Gastrocnemius medialis (tissue), 4 donors: ENCODE measurements around the gene TNNT2. TPM values are rescaled to one million over a fixed set of nuclear protein-coding genes. Genes with fewer than 3 reads are reported as not detected.

Experiments used
- ATAC-seq, 2 donors: fragments of 150-250 bp; one replicate each; pipeline ENCODE4 v1.9.1; 2016
- DNase-seq, 2 donors: peaks; one replicate each; pipeline ENCODE4 v3.0.0-alpha.2; 2019
- H3K27ac ChIP-seq, 4 donors: fragments of 200-600 bp; sonication (generic); 1 replicate in 1 of 4; 2 replicates in 3 of 4; pipeline ENCODE4 v1.5.1; 2016 to 2018; ENCODE audit warnings: mild to moderate bottlenecking in 2 of 4, moderate library complexity in 1 of 4
- H3K27me3 ChIP-seq, 3 donors: fragments of 200-600 bp; sonication (generic) in 2 of 3; 1 replicate in 1 of 3; 2 replicates in 2 of 3; pipeline versions ENCODE4 v1.5.1 to v1.6.0; 2016 to 2019; ENCODE audit warnings: mild to moderate bottlenecking in 1 of 3, moderate library complexity in 1 of 3
- H3K36me3 ChIP-seq, 2 donors: fragments of 200-600 bp; sonication (generic) in 1 of 2; one replicate each; pipeline ENCODE4 v1.5.1; 2017 to 2018
- H3K4me1 ChIP-seq, 2 donors: fragments of 200-600 bp; sonication (generic) in 1 of 2; one replicate each; pipeline ENCODE4 v1.5.1; 2016 to 2017; ENCODE audit warnings: mild to moderate bottlenecking in 2 of 2
- H3K4me3 ChIP-seq, 4 donors: fragments of 200-600 bp; sonication (generic) in 3 of 4; 1 replicate in 1 of 4; 2 replicates in 3 of 4; pipeline ENCODE4 v1.5.1; 2016 to 2019; ENCODE audit warnings: mild to moderate bottlenecking in 2 of 4
- H3K9me3 ChIP-seq, 3 donors: fragments of 200-600 bp; sonication (generic) in 2 of 3; 1 replicate in 1 of 3; 2 replicates in 2 of 3; pipeline ENCODE4 v1.5.1; 2016 to 2019
- CTCF ChIP-seq, 5 experiments: fragments of 450-650 bp in 3 of 5; fragments of 200-600 bp in 2 of 5; sonication (generic) in 2 of 5; IDR thresholded peaks in 4 of 5; conservative IDR thresholded peaks in 1 of 5; 1 replicate in 4 of 5; 2 replicates in 1 of 5; pipeline ENCODE4 v1.5.1; 2016 to 2019; ENCODE audit warnings: antibody characterized with exemption in 5 of 5, mild to moderate bottlenecking in 3 of 5, moderate library complexity in 3 of 5
- POLR2A ChIP-seq, 2 donors: fragments of 450-650 bp; IDR thresholded peaks; one replicate each; pipeline ENCODE4 v1.6.1; 2017; ENCODE audit warnings: antibody characterized with exemption in 2 of 2, mild to moderate bottlenecking in 2 of 2, moderate library complexity in 2 of 2
- in situ Hi-C, 4 donors: fragments of 200-750 bp; cut with MboI; loops; one replicate each; pipeline versions ENCODE4 v1.15.0 to v1.8.0; 2017; ENCODE audit warnings: low sequenced_read_pairs in 4 of 4
- intact Hi-C: fragments of 100-400 bp; cut with DNase I; formaldehyde crosslinking; loops from one replicate; pipeline ENCODE4 v1.15.1; 2023; ENCODE audit warnings: low total_unique reads
- total RNA-seq, 4 donors: library from RNA; depleted of rRNA; stranded (reverse); fragments of >200 nt; gene quantifications; one replicate each; pipeline versions ENCODE4 v1.1.0 to v1.2.3, GENCODE V29; 2016

The TNNT2 gene
- total RNA-seq, 4 donors from 2014 or later = 0.39 to 14.8 (median 6.7) TPM; not detected in 1

- intact Hi-C loops = loop anchor here (5.0 kb wide), 1 partner anchor 40 kb away; no protein-coding TSS in a partner anchor
- H3K27me3 ChIP-seq = no peaks in the 10 kb centered on the region
- no peak overlapping the region for H3K4me3 ChIP-seq
- H3K4me1 ChIP-seq = no peaks in the 10 kb centered on the region
- TF ChIP-seq POLR2A (IDR thresholded peaks at IDR 0.05) (no peak), CTCF (IDR thresholded peaks at IDR 0.05 in 4 of 5, conservative IDR thresholded peaks at IDR 0.05 in 1 of 5) (no peak)
- in situ Hi-C loops = no loop called here
- H3K27ac ChIP-seq = no peak overlapping the region
- no peak for DNase-seq
- ATAC-seq = no peak
- no peaks in the 10 kb centered on the region for H3K36me3 ChIP-seq
- no peaks in the 10 kb centered on the region for H3K9me3 ChIP-seq
Measured at GRCh38 chr1:201347498-201348210, 29.8 kb downstream of the TNNT2 start.

- in situ Hi-C loops (no loop called here), intact Hi-C loops (loop anchor here (5.0 kb wide), 1 partner anchor 40 kb away; no protein-coding TSS in a partner anchor)
- TF ChIP-seq CTCF (IDR thresholded peaks at IDR 0.05 in 4 of 5, conservative IDR thresholded peaks at IDR 0.05 in 1 of 5) (peak in 1 of 5 experiments; percentile 2), POLR2A (IDR thresholded peaks at IDR 0.05) (no peak)
- H3K9me3 ChIP-seq = peaks cover 0 to under 1% (median 0%) of the 10 kb centered on the region in 3 donors
- DNase-seq = no peak
- H3K4me3 ChIP-seq = no peak overlapping the region
- ATAC-seq = no peak
- no peak overlapping the region for H3K27ac ChIP-seq
- no peaks in the 10 kb centered on the region for H3K4me1 ChIP-seq
- no peaks in the 10 kb centered on the region for H3K36me3 ChIP-seq
- peaks cover 0 to 4% (median 0%) of the 10 kb centered on the region in 3 donors for H3K27me3 ChIP-seq
Measured at GRCh38 chr1:201346987-201347386, 30.5 kb downstream of the TNNT2 start.

- DNase-seq (no peak), ATAC-seq (peak; percentile 52 to 75)
- Histone ChIP-seq H3K27ac (no peak overlapping the region), H3K4me1 (no peaks in the 10 kb centered on the region), H3K4me3 (no peak overlapping the region), H3K9me3 (peaks cover 0 to 4% (median 0%) of the 10 kb centered on the region in 3 donors), H3K36me3 (no peaks in the 10 kb centered on the region), H3K27me3 (peaks cover 0 to 5% (median 0%) of the 10 kb centered on the region in 3 donors)
- in situ Hi-C loops = no loop called here
- intact Hi-C loops = loop anchor here (5.0 kb wide), 1 partner anchor 39 kb away; no protein-coding TSS in a partner anchor
- peak; percentile 27 to 62 (median 54) for TF ChIP-seq CTCF (IDR thresholded peaks at IDR 0.05 in 4 of 5, conservative IDR thresholded peaks at IDR 0.05 in 1 of 5)
- no peak for TF ChIP-seq POLR2A (IDR thresholded peaks at IDR 0.05)
Measured at GRCh38 chr1:201346337-201346939, 31.0 kb downstream of the TNNT2 start.

GRCh38 chr1:201345081-201345355, 32.5 kb downstream of the TNNT2 start:
- no peaks in the 10 kb centered on the region for H3K36me3 ChIP-seq
- H3K4me1 ChIP-seq = no peaks in the 10 kb centered on the region
- DNase-seq = no peak
- H3K27me3 ChIP-seq = peaks cover 0 to 5% (median 0%) of the 10 kb centered on the region in 3 donors
- no peak for ATAC-seq
- peaks cover 0 to 4% (median 0%) of the 10 kb centered on the region in 3 donors for H3K9me3 ChIP-seq
- intact Hi-C loops (loop anchor here (5.0 kb wide), 1 partner anchor 38 kb away; no protein-coding TSS in a partner anchor), in situ Hi-C loops (no loop called here)
- no peak overlapping the region for H3K27ac ChIP-seq
- TF ChIP-seq CTCF (IDR thresholded peaks at IDR 0.05 in 4 of 5, conservative IDR thresholded peaks at IDR 0.05 in 1 of 5) (no peak), POLR2A (IDR thresholded peaks at IDR 0.05) (no peak)
- H3K4me3 ChIP-seq = no peak overlapping the region
